Measurements from ENCODE around the gene C19orf67. TPM values are rescaled to one million over a fixed set of nuclear protein-coding genes. Genes with fewer than 3 reads are reported as not detected.

The C19orf67 gene
- total and polyA plus RNA-seq, 2 of the 13 experiments (the other 11 are each of a cell fraction or from before 2014, with no cell fraction given): 0.11 to 0.32 TPM

- no peak for TF ChIP-seq ZNF296 (CRISPR knock-in tag; conservative IDR thresholded peaks at IDR 0.05)
- TF ChIP-seq MLLT10 (CRISPR knock-in tag; IDR thresholded peaks at IDR 0.05): no peak
- no peak for TF ChIP-seq REL (CRISPR knock-in tag; conservative IDR thresholded peaks at IDR 0.05)
- no peak for TF ChIP-seq CENPT (CRISPR knock-in tag; IDR thresholded peaks at IDR 0.05; ENCODE audit: low read depth)
- no peak for TF ChIP-seq RCOR2 (CRISPR knock-in tag; IDR thresholded peaks at IDR 0.05)
- no peak for TF ChIP-seq RAD51 (IDR thresholded peaks at IDR 0.05; ENCODE audit: borderline replicate concordance)
- TF ChIP-seq NRL (CRISPR knock-in tag; IDR thresholded peaks at IDR 0.05; ENCODE audit: borderline replicate concordance): no peak; the same call in 1 of the 2 replicates
- TF ChIP-seq DMAP1 (CRISPR knock-in tag; IDR thresholded peaks at IDR 0.05): peak; percentile 48
- peak; percentile 80; the same call in 1 of the 2 replicates for TF ChIP-seq ZNF501 (CRISPR knock-in tag; IDR thresholded peaks at IDR 0.05)
- peak; percentile 43 for TF ChIP-seq ZNF18 (CRISPR knock-in tag; IDR thresholded peaks at IDR 0.05; ENCODE audit: insufficient replicate concordance)
- peak; percentile 90 for TF ChIP-seq IRF2 (CRISPR knock-in tag; IDR thresholded peaks at IDR 0.05)
- peak; percentile 65 for TF ChIP-seq MIXL1 (CRISPR knock-in tag; IDR thresholded peaks at IDR 0.05)
- TF ChIP-seq HIVEP1 (CRISPR knock-in tag; IDR thresholded peaks at IDR 0.05): no peak
- TF ChIP-seq GLMP (CRISPR knock-in tag; IDR thresholded peaks at IDR 0.05; ENCODE audit: borderline replicate concordance): no peak
- TF ChIP-seq, protein P1, sequence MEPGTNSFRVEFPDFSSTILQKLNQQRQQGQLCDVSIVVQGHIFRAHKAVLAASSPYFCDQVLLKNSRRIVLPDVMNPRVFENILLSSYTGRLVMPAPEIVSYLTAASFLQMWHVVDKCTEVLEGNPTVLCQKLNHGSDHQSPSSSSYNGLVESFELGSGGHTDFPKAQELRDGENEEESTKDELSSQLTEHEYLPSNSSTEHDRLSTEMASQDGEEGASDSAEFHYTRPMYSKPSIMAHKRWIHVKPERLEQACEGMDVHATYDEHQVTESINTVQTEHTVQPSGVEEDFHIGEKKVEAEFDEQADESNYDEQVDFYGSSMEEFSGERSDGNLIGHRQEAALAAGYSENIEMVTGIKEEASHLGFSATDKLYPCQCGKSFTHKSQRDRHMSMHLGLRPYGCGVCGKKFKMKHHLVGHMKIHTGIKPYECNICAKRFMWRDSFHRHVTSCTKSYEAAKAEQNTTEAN (CRISPR knock-in tag; conservative IDR thresholded peaks at IDR 0.05): 0 out of 2 replicates have a peak, but pooled peaks have one; percentile 12
- TF ChIP-seq, protein P2, sequence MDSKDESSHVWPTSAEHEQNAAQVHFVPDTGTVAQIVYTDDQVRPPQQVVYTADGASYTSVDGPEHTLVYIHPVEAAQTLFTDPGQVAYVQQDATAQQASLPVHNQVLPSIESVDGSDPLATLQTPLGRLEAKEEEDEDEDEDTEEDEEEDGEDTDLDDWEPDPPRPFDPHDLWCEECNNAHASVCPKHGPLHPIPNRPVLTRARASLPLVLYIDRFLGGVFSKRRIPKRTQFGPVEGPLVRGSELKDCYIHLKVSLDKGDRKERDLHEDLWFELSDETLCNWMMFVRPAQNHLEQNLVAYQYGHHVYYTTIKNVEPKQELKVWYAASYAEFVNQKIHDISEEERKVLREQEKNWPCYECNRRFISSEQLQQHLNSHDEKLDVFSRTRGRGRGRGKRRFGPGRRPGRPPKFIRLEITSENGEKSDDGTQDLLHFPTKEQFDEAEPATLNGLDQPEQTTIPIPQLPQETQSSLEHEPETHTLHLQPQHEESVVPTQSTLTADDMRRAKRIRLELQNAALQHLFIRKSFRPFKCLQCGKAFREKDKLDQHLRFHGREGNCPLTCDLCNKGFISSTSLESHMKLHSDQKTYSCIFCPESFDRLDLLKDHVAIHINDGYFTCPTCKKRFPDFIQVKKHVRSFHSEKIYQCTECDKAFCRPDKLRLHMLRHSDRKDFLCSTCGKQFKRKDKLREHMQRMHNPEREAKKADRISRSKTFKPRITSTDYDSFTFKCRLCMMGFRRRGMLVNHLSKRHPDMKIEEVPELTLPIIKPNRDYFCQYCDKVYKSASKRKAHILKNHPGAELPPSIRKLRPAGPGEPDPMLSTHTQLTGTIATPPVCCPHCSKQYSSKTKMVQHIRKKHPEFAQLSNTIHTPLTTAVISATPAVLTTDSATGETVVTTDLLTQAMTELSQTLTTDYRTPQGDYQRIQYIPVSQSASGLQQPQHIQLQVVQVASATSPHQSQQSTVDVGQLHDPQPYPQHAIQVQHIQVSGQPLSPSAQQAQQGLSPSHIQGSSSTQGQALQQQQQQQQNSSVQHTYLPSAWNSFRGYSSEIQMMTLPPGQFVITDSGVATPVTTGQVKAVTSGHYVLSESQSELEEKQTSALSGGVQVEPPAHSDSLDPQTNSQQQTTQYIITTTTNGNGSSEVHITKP (CRISPR knock-in tag; IDR thresholded peaks at IDR 0.05; ENCODE audit: low read depth): peak; percentile 66
- TF ChIP-seq SALL1 (CRISPR knock-in tag; IDR thresholded peaks at IDR 0.05): peak; percentile 47; the same call in 1 of the 2 replicates
- peak; percentile 80 for TF ChIP-seq SP4 (CRISPR knock-in tag; IDR thresholded peaks at IDR 0.05)
- peak; percentile 83 for TF ChIP-seq U2AF1 (optimal IDR thresholded peaks at IDR 0.05; ENCODE audit: low read depth, low read length)
- TF ChIP-seq, protein P3, sequence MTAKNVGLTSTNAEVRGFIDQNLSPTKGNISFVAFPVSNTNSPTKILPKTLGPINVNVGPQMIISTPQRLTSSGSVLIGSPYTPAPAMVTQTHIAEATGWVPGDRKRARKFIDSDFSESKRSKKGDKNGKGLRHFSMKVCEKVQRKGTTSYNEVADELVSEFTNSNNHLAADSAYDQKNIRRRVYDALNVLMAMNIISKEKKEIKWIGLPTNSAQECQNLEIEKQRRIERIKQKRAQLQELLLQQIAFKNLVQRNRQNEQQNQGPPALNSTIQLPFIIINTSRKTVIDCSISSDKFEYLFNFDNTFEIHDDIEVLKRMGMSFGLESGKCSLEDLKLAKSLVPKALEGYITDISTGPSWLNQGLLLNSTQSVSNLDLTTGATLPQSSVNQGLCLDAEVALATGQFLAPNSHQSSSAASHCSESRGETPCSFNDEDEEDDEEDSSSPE (CRISPR knock-in tag; IDR thresholded peaks at IDR 0.05): peak; percentile 42; the same call in 1 of the 2 replicates
- TF ChIP-seq MXI1 (IDR thresholded peaks at IDR 0.05; ENCODE audit: borderline replicate concordance, low read depth, low read length): peak; percentile 80; the same call in 2 of the 3 replicates
Measured at GRCh38 chr19:14080887-14081796, 4.4 kb downstream of the C19orf67 start (continued).
